ENCODE results near the gene METTL8.
"Not testable (repeated sequence)": the region's sequence is repeated elsewhere in the genome, so short reads cannot be mapped to it uniquely, and the experiment has no call there.

METTL8 gene

GRCh38 chr2:171367692-171368091 lies 66.1 kb downstream of the METTL8 start:
- 81% methylated on average over 2 of the region's 2 CpGs for WGBS
- no peaks in the 10 kb centered on the region for H3K27me3 ChIP-seq (ENCODE audit: insufficient read depth, low read length)
- H3K27ac ChIP-seq (ENCODE audit: low read depth, low read length): no peak overlapping the region
- H3K4me1 ChIP-seq (ENCODE audit: insufficient read depth, low read length): no peaks in the 10 kb centered on the region
- H3K4me3 ChIP-seq (ENCODE audit: low read length): no peak overlapping the region
- no peak overlapping the region for H3K9ac ChIP-seq (ENCODE audit: low read depth, low read length)
- no peaks in the 10 kb centered on the region for H3K36me3 ChIP-seq (ENCODE audit: insufficient read depth, low read length)
- H3K9me3 ChIP-seq (ENCODE audit: insufficient read depth, low read depth, low read length): peaks cover 6% of the 10 kb centered on the region; the same call in 1 of the 2 replicates

GRCh38 chr2:171365778-171366177 lies 68.0 kb downstream of the METTL8 start:
- Histone ChIP-seq H3K9me3 (ENCODE audit: insufficient read depth, low read depth, low read length) (peaks cover 6% of the 10 kb centered on the region; the same call in 1 of the 2 replicates), H3K4me1 (ENCODE audit: insufficient read depth, low read length) (no peaks in the 10 kb centered on the region), H3K27ac (ENCODE audit: low read depth, low read length) (no peak overlapping the region), H3K36me3 (ENCODE audit: insufficient read depth, low read length) (no peaks in the 10 kb centered on the region), H3K27me3 (ENCODE audit: insufficient read depth, low read length) (no peaks in the 10 kb centered on the region), H3K9ac (ENCODE audit: low read depth, low read length) (no peak overlapping the region), H3K4me3 (ENCODE audit: low read length) (no peak overlapping the region)
- 95% methylated on average over 1 of the region's 1 CpG for WGBS

GRCh38 chr2:171365232-171365631 lies 68.6 kb downstream of the METTL8 start:
- no peak overlapping the region for H3K27ac ChIP-seq (ENCODE audit: low read depth, low read length)
- peaks cover 2% of the 10 kb centered on the region; the same call in 1 of the 2 replicates for H3K36me3 ChIP-seq (ENCODE audit: insufficient read depth, low read length)
- no peaks in the 10 kb centered on the region for H3K4me1 ChIP-seq (ENCODE audit: insufficient read depth, low read length)
- 84% methylated on average over 6 of the region's 7 CpGs for WGBS
- H3K4me3 ChIP-seq (ENCODE audit: low read length): no peak overlapping the region
- H3K27me3 ChIP-seq (ENCODE audit: insufficient read depth, low read length): no peaks in the 10 kb centered on the region
- peaks cover 6% of the 10 kb centered on the region; the same call in 1 of the 2 replicates for H3K9me3 ChIP-seq (ENCODE audit: insufficient read depth, low read depth, low read length)
- no peak overlapping the region for H3K9ac ChIP-seq (ENCODE audit: low read depth, low read length)

GRCh38 chr2:171362396-171362795 lies 71.4 kb downstream of the METTL8 start:
- no peaks in the 10 kb centered on the region for H3K27me3 ChIP-seq (ENCODE audit: insufficient read depth, low read length)
- H3K9me3 ChIP-seq (ENCODE audit: insufficient read depth, low read depth, low read length): peaks cover 18% of the 10 kb centered on the region
- no CpG with 5 or more reads among the region's 2 CpGs for WGBS

GRCh38 chr2:171360905-171361304 lies 72.9 kb downstream of the METTL8 start:
- no peak overlapping the region for H3K27ac ChIP-seq (ENCODE audit: low read depth, low read length)
- peaks cover 24% of the 10 kb centered on the region for H3K9me3 ChIP-seq (ENCODE audit: insufficient read depth, low read depth, low read length)
- H3K4me1 ChIP-seq (ENCODE audit: insufficient read depth, low read length): no peaks in the 10 kb centered on the region
- H3K36me3 ChIP-seq (ENCODE audit: insufficient read depth, low read length): peaks cover 32% of the 10 kb centered on the region
- WGBS: no CpG with 5 or more reads among the region's 2 CpGs
- H3K27me3 ChIP-seq (ENCODE audit: insufficient read depth, low read length): no peaks in the 10 kb centered on the region
- H3K4me3 ChIP-seq (ENCODE audit: low read length): no peak overlapping the region
- H3K9ac ChIP-seq (ENCODE audit: low read depth, low read length): no peak overlapping the region

More at GRCh38 chr2:171362396-171362795, 71.4 kb downstream of the METTL8 start:
- Histone ChIP-seq H3K4me3 (ENCODE audit: low read length) (no peak overlapping the region), H3K27ac (ENCODE audit: low read depth, low read length) (no peak overlapping the region), H3K4me1 (ENCODE audit: insufficient read depth, low read length) (no peaks in the 10 kb centered on the region), H3K9ac (ENCODE audit: low read depth, low read length) (no peak overlapping the region), H3K36me3 (ENCODE audit: insufficient read depth, low read length) (peaks cover 23% of the 10 kb centered on the region)

GRCh38 chr2:171353746-171354145 lies 80.0 kb downstream of the METTL8 start:
- H3K9ac ChIP-seq (ENCODE audit: low read depth, low read length); H3K27ac ChIP-seq (ENCODE audit: low read depth, low read length); H3K4me1 ChIP-seq (ENCODE audit: insufficient read depth, low read length); H3K27me3 ChIP-seq (ENCODE audit: insufficient read depth, low read length); H3K4me3 ChIP-seq (ENCODE audit: low read length): not testable (repeated sequence)
- peaks cover 20% of the 10 kb centered on the region for H3K36me3 ChIP-seq (ENCODE audit: insufficient read depth, low read length)
- 90% methylated on average over 3 of the region's 3 CpGs for WGBS
- peaks cover 24% of the 10 kb centered on the region for H3K9me3 ChIP-seq (ENCODE audit: insufficient read depth, low read depth, low read length)

GRCh38 chr2:171348056-171348455 lies 85.7 kb downstream of the METTL8 start:
- Histone ChIP-seq H3K9me3 (ENCODE audit: insufficient read depth, low read depth, low read length) (no peaks in the 10 kb centered on the region), H3K4me1 (ENCODE audit: insufficient read depth, low read length) (no peaks in the 10 kb centered on the region; the same call in 1 of the 2 replicates), H3K27ac (ENCODE audit: low read depth, low read length) (no peak overlapping the region), H3K4me3 (ENCODE audit: low read length) (no peak overlapping the region), H3K9ac (ENCODE audit: low read depth, low read length) (no peak overlapping the region), H3K36me3 (ENCODE audit: insufficient read depth, low read length) (no peaks in the 10 kb centered on the region), H3K27me3 (ENCODE audit: insufficient read depth, low read length) (no peaks in the 10 kb centered on the region)
- WGBS: 96% methylated on average over 1 of the region's 1 CpG

GRCh38 chr2:171347591-171348032 lies 86.2 kb downstream of the METTL8 start:
- WGBS: 84% methylated on average over 2 of the region's 3 CpGs
- Histone ChIP-seq H3K9me3 (ENCODE audit: insufficient read depth, low read depth, low read length) (no peaks in the 10 kb centered on the region), H3K9ac (ENCODE audit: low read depth, low read length) (no peak overlapping the region)

GRCh38 chr2:171346723-171347557 lies 86.8 kb downstream of the METTL8 start:
- no peaks in the 10 kb centered on the region for H3K36me3 ChIP-seq (ENCODE audit: insufficient read depth, low read length)
- H3K4me3 ChIP-seq (ENCODE audit: low read length): no peak overlapping the region
- no peak overlapping the region for H3K27ac ChIP-seq (ENCODE audit: low read depth, low read length)
- H3K4me1 ChIP-seq (ENCODE audit: insufficient read depth, low read length): no peaks in the 10 kb centered on the region; the same call in 1 of the 2 replicates
- no peak overlapping the region for H3K9ac ChIP-seq (ENCODE audit: low read depth, low read length)
- no peaks in the 10 kb centered on the region for H3K27me3 ChIP-seq (ENCODE audit: insufficient read depth, low read length)
- H3K9me3 ChIP-seq (ENCODE audit: insufficient read depth, low read depth, low read length): no peaks in the 10 kb centered on the region
- 89% methylated on average over 10 of the region's 10 CpGs for WGBS

More at GRCh38 chr2:171347591-171348032, 86.2 kb downstream of the METTL8 start:
- no peaks in the 10 kb centered on the region for H3K27me3 ChIP-seq (ENCODE audit: insufficient read depth, low read length)
- H3K27ac ChIP-seq (ENCODE audit: low read depth, low read length): no peak overlapping the region
- H3K4me3 ChIP-seq (ENCODE audit: low read length): no peak overlapping the region
- H3K4me1 ChIP-seq (ENCODE audit: insufficient read depth, low read length): no peaks in the 10 kb centered on the region; the same call in 1 of the 2 replicates
- no peaks in the 10 kb centered on the region for H3K36me3 ChIP-seq (ENCODE audit: insufficient read depth, low read length)

GRCh38 chr2:171345971-171346722 lies 87.6 kb downstream of the METTL8 start:
- H3K4me3 ChIP-seq (ENCODE audit: low read length): no peak overlapping the region
- no peaks in the 10 kb centered on the region for H3K9me3 ChIP-seq (ENCODE audit: insufficient read depth, low read depth, low read length)
- H3K36me3 ChIP-seq (ENCODE audit: insufficient read depth, low read length): no peaks in the 10 kb centered on the region
- WGBS: 94% methylated on average over 3 of the region's 3 CpGs
- no peaks in the 10 kb centered on the region for H3K27me3 ChIP-seq (ENCODE audit: insufficient read depth, low read length)
- no peak overlapping the region for H3K27ac ChIP-seq (ENCODE audit: low read depth, low read length)
- no peaks in the 10 kb centered on the region; the same call in 1 of the 2 replicates for H3K4me1 ChIP-seq (ENCODE audit: insufficient read depth, low read length)
- H3K9ac ChIP-seq (ENCODE audit: low read depth, low read length): no peak overlapping the region

- 93% methylated on average over 2 of the region's 2 CpGs for WGBS
- Histone ChIP-seq H3K4me1 (ENCODE audit: insufficient read depth, low read length) (peaks cover 2% of the 10 kb centered on the region; the same call in 1 of the 2 replicates), H3K9ac (ENCODE audit: low read depth, low read length) (no peak overlapping the region), H3K4me3 (ENCODE audit: low read length) (no peak overlapping the region), H3K36me3 (ENCODE audit: insufficient read depth, low read length) (no peaks in the 10 kb centered on the region), H3K27me3 (ENCODE audit: insufficient read depth, low read length) (no peaks in the 10 kb centered on the region), H3K27ac (ENCODE audit: low read depth, low read length) (no peak overlapping the region), H3K9me3 (ENCODE audit: insufficient read depth, low read depth, low read length) (no peaks in the 10 kb centered on the region)
These were observed 89.6 kb downstream of the METTL8 start for GRCh38 chr2:171344182-171344581.

All from HUES64 (cell line).